ENCODE results near the gene ZBTB40. TPM values are rescaled to one million over a fixed set of nuclear protein-coding genes. Genes with fewer than 3 reads are reported as not detected.

Gene ZBTB40
- total RNA-seq, 2 experiments from 2014 or later: 11.8 to 12.9 TPM

GRCh38 chr1:22520871-22521270 is 69.2 kb downstream of the ZBTB40 start:
- H3K27me3 Mint-ChIP-seq: no peaks in the 10 kb centered on the region
- CTCF ChIA-PET: no interaction called here
- DNase-seq: no peak
- H3K27ac Mint-ChIP-seq: no peak overlapping the region
- no peaks in the 10 kb centered on the region for H3K9me3 Mint-ChIP-seq
- intact Hi-C loops (cut with micrococcal nuclease): no loop called here
- no peak overlapping the region for H3K4me3 Mint-ChIP-seq
- POLR2A ChIA-PET: interaction anchor here (0.5 kb wide), 1 partner anchor 239 kb away, joined by 3 read pairs; no protein-coding TSS in a partner anchor
- no peaks in the 10 kb centered on the region for H3K4me1 Mint-ChIP-seq (ENCODE audit: low read depth)
- peaks cover 42% of the 10 kb centered on the region for H3K36me3 Mint-ChIP-seq

DNA sequence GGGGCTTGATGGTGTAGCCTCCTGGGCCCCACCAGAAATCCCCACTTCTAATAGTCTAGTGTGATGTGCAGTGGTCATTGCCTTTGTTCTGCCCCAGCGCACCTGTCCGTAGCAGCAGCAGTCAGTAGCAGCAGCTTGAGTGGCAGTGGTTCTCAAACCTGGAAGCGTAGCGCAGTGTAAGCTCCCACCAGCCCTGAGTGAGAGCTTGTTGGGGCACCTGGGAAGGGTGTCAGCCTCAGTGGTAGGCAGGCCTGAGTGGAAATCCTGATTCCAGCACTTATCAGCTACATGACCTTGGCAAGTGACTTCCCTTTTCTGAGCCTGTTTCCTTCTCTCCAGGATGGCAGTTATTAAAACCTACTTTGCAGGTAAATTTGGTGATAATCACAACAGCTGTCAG is 70.0 kb downstream of the ZBTB40 start:
- POLR2A ChIA-PET: interaction anchor here (0.5 to 0.6 kb wide), 2 partner anchors 1154 to 1335 kb away, joined by 3 to 4 read pairs; no protein-coding TSS in a partner anchor
- CTCF ChIA-PET: no interaction called here
- Mint-ChIP-seq H3K27me3 (no peaks in the 10 kb centered on the region), H3K9me3 (no peaks in the 10 kb centered on the region), H3K4me1 (ENCODE audit: low read depth) (no peaks in the 10 kb centered on the region), H3K4me3 (no peak overlapping the region), H3K36me3 (peaks cover 40% of the 10 kb centered on the region), H3K27ac (no peak overlapping the region)
- no peak for DNase-seq
- intact Hi-C loops (cut with micrococcal nuclease): no loop called here

GRCh38 chr1:22522221-22522743 is 70.6 kb downstream of the ZBTB40 start:
- Mint-ChIP-seq H3K4me1 (ENCODE audit: low read depth) (no peaks in the 10 kb centered on the region), H3K4me3 (no peak overlapping the region), H3K27me3 (no peaks in the 10 kb centered on the region), H3K9me3 (no peaks in the 10 kb centered on the region), H3K36me3 (peaks cover 35% of the 10 kb centered on the region), H3K27ac (no peak overlapping the region)
- intact Hi-C loops (cut with micrococcal nuclease): no loop called here
- CTCF ChIA-PET: no interaction called here
- POLR2A ChIA-PET: interaction anchor here (0.5 kb wide), 1 partner anchor 1155 kb away, joined by 3 read pairs; no protein-coding TSS in a partner anchor
- DNase-seq: no peak

- no peaks in the 10 kb centered on the region for H3K4me1 Mint-ChIP-seq (ENCODE audit: low read depth)
- no peaks in the 10 kb centered on the region for H3K9me3 Mint-ChIP-seq
- POLR2A ChIA-PET: no interaction called here
- H3K27ac Mint-ChIP-seq: no peak overlapping the region
- H3K36me3 Mint-ChIP-seq: peaks cover 17% of the 10 kb centered on the region
- H3K4me3 Mint-ChIP-seq: no peak overlapping the region
- intact Hi-C loops (cut with micrococcal nuclease): no loop called here
- H3K27me3 Mint-ChIP-seq: no peaks in the 10 kb centered on the region
- no peak for DNase-seq
- CTCF ChIA-PET: no interaction called here
These were observed 72.8 kb downstream of the ZBTB40 start for GRCh38 chr1:22524481-22524880.

- H3K4me3 Mint-ChIP-seq: no peak overlapping the region
- ChIA-PET POLR2A (no interaction called here), CTCF (no interaction called here)
- no peaks in the 10 kb centered on the region for H3K27me3 Mint-ChIP-seq
- H3K9me3 Mint-ChIP-seq: no peaks in the 10 kb centered on the region
- H3K36me3 Mint-ChIP-seq: peaks cover 14% of the 10 kb centered on the region
- intact Hi-C loops (cut with micrococcal nuclease): no loop called here
- DNase-seq: no peak
- H3K4me1 Mint-ChIP-seq (ENCODE audit: low read depth): no peaks in the 10 kb centered on the region
- H3K27ac Mint-ChIP-seq: no peak overlapping the region
These were observed 73.6 kb downstream of the ZBTB40 start for GRCh38 chr1:22525211-22525610.

DNA sequence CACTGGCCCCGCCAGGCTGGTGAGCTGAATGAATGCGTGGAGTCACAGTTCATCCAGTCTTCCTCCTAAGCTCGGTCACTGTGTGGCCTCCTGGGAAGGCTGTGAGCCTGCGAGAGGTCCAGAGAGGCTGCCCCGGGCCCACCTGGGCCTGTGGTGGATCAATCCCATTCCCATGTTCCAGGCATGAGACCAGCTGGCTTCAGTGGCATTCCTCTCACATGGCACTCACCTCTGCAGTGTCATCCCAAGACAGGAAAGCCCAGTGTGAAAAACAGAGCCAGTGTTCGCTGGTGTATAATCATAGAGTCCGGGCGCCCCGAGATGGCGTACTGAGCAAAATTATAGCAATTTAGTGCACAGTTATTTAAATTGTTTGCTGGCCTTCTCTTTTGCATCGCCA is 74.0 kb downstream of the ZBTB40 start:
- Mint-ChIP-seq H3K27me3 (no peaks in the 10 kb centered on the region), H3K36me3 (peaks cover 13% of the 10 kb centered on the region), H3K9me3 (no peaks in the 10 kb centered on the region), H3K27ac (no peak overlapping the region), H3K4me3 (no peak overlapping the region), H3K4me1 (ENCODE audit: low read depth) (no peaks in the 10 kb centered on the region)
- ChIA-PET CTCF (no interaction called here), POLR2A (no interaction called here)
- DNase-seq: no peak
- intact Hi-C loops (cut with micrococcal nuclease): no loop called here

- Mint-ChIP-seq H3K27ac (no peak overlapping the region), H3K9me3 (no peaks in the 10 kb centered on the region), H3K36me3 (peaks cover 13% of the 10 kb centered on the region), H3K27me3 (no peaks in the 10 kb centered on the region), H3K4me3 (no peak overlapping the region), H3K4me1 (ENCODE audit: low read depth) (no peaks in the 10 kb centered on the region)
- ChIA-PET POLR2A (no interaction called here), CTCF (no interaction called here)
- intact Hi-C loops (cut with micrococcal nuclease): no loop called here
- no peak for DNase-seq
These were observed 74.4 kb downstream of the ZBTB40 start for GRCh38 chr1:22526098-22526497.

DNA sequence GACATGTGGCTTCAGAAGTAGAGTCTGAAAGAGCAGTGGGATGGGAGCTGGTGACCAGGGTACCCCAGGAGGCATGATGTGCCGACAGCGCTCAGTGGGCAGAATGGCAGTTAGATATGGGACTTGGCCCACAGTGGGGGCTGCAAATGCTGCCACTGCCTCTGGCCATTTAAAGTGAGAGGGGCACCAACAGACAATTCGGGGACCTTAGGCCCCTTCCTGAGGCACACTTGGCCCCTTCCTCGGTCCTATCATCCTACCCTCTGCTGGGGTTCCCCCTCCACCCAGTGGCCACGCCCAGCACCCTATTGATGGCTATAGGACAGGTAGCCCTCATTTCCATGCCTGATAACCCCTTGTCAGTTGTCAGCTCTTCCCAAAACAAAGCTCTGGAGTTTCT is 75.0 kb downstream of the ZBTB40 start:
- intact Hi-C loops (cut with micrococcal nuclease): no loop called here
- Mint-ChIP-seq H3K9me3 (no peaks in the 10 kb centered on the region), H3K36me3 (peaks cover 11% of the 10 kb centered on the region), H3K27ac (no peak overlapping the region), H3K4me1 (ENCODE audit: low read depth) (no peaks in the 10 kb centered on the region), H3K4me3 (no peak overlapping the region), H3K27me3 (no peaks in the 10 kb centered on the region)
- POLR2A ChIA-PET: no interaction called here
- DNase-seq: no peak
- CTCF ChIA-PET: interaction anchor here (0.6 kb wide), 1 partner anchor 96 kb away, joined by 4 read pairs; no protein-coding TSS in a partner anchor

GRCh38 chr1:22527122-22527521 is 75.5 kb downstream of the ZBTB40 start:
- POLR2A ChIA-PET: no interaction called here
- Mint-ChIP-seq H3K27ac (no peak overlapping the region), H3K36me3 (peaks cover 10% of the 10 kb centered on the region), H3K4me3 (no peak overlapping the region), H3K27me3 (no peaks in the 10 kb centered on the region), H3K9me3 (no peaks in the 10 kb centered on the region), H3K4me1 (ENCODE audit: low read depth) (no peaks in the 10 kb centered on the region)
- intact Hi-C loops (cut with micrococcal nuclease): no loop called here
- CTCF ChIA-PET: interaction anchor here (0.6 kb wide), 1 partner anchor 95 kb away, joined by 4 read pairs; no protein-coding TSS in a partner anchor
- DNase-seq: no peak

DNA sequence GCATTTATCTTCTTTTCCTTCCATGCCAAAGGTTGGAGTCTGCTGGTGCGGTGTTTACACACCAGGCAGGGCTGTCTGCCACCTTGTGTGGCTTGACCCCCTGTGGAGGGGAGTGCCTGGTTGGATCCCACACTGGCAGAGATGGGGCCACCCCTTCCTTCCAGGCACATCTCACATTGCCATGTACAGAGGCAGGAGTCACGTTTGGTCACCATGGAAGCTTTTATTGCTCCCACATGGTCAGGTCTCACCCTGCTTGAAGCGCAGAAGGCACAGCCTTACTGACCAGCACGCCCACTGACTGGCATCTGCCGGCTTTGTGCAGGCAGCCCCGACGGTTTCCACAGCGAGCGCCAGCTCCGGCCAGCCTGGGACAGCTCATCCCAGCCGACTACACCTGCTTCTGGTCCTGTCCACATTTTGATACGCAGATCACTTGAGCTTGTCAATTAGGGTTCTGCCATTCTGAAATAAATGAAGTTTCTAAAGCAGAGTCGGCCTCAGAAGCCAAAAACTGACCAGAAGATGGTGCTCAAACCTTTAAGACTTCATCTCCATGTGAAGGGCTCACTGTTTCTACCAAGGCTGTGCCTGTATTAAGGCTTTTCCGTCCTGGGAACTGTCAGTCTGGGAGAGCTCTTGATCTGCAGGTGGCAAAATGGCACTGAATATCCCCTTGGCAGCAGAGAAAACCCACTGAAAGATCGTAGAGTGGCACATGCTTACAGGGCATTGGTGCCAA is 76.1 kb downstream of the ZBTB40 start:
- intact Hi-C loops (cut with micrococcal nuclease): no loop called here
- H3K27me3 Mint-ChIP-seq: no peaks in the 10 kb centered on the region
- ChIA-PET CTCF (no interaction called here), POLR2A (no interaction called here)
- H3K27ac Mint-ChIP-seq: no peak overlapping the region
- no peaks in the 10 kb centered on the region for H3K4me1 Mint-ChIP-seq (ENCODE audit: low read depth)
- H3K4me3 Mint-ChIP-seq: no peak overlapping the region
- H3K36me3 Mint-ChIP-seq: peaks cover 9% of the 10 kb centered on the region
- no peak for DNase-seq
- no peaks in the 10 kb centered on the region for H3K9me3 Mint-ChIP-seq

- Mint-ChIP-seq H3K9me3 (no peaks in the 10 kb centered on the region), H3K36me3 (peaks cover 8% of the 10 kb centered on the region), H3K27ac (no peak overlapping the region), H3K4me1 (ENCODE audit: low read depth) (no peaks in the 10 kb centered on the region), H3K27me3 (no peaks in the 10 kb centered on the region), H3K4me3 (no peak overlapping the region)
- CTCF ChIA-PET: no interaction called here
- intact Hi-C loops (cut with micrococcal nuclease): no loop called here
- POLR2A ChIA-PET: no interaction called here
- DNase-seq: no peak
These were observed 76.8 kb downstream of the ZBTB40 start for GRCh38 chr1:22528451-22528850.

DNA sequence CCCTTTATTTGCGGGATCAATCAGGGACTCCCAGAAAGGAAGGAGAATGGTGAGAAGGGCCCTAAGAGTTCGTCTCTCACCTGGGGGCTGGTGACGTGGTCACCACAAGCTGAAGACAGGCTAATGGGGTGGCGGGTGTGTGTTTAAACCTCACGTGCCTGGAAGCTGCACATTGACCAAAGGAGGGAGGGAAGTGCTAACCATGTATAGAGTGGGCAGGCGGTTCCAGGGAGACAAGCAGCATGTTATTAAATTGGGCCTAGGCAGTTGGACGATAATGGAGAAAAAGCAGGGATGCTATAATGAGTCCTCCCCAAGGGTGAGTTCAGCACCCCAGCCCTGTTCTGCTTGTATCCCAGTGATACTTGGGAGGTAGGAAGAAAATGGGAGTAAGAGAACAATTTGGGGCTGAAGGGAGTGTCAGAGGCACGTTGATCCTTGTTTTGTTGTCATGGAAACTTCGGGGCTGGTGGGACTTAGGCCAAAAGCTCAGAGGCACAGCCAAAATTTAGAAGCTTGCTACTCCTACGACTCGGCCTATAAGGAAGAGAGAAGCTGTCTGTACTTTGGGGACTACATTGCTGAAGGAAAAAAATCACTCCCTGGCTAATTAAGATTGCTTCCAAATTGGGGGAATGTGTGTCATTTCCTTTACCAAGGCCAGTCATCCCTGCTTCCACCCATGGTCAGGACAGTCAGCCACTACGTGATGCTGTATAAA is 78.4 kb downstream of the ZBTB40 start:
- Mint-ChIP-seq H3K4me1 (ENCODE audit: low read depth) (no peaks in the 10 kb centered on the region), H3K9me3 (no peaks in the 10 kb centered on the region), H3K27ac (no peak overlapping the region), H3K36me3 (peaks cover 1% of the 10 kb centered on the region), H3K4me3 (no peak overlapping the region), H3K27me3 (no peaks in the 10 kb centered on the region)
- intact Hi-C loops (cut with micrococcal nuclease): no loop called here
- ChIA-PET CTCF (no interaction called here), POLR2A (no interaction called here)
- DNase-seq: no peak

All from activated CD4-positive, alpha-beta memory T cell treated with anti-CD3 and anti-CD28 coated beads for 36 hours (primary cell).